Breast epithelium (tissue), 3 donors: ENCODE data around the gene TRIM24.

Source experiments
- POLR2A ChIP-seq: fragments of 450-650 bp; IDR thresholded peaks from one replicate; pipeline ENCODE4 v1.6.1; 2016; ENCODE audit warnings: antibody characterized with exemption, mild to moderate bottlenecking, moderate library complexity
- POLR2AphosphoS5 ChIP-seq, 3 donors: sonication (generic); formaldehyde crosslinking; IDR thresholded peaks; one replicate each; pipeline ENCODE4 v1.6.1; 2017; ENCODE audit warnings: antibody characterized with exemption in 3 of 3
- TF ChIP-seq, protein P1 (sequence below), 3 donors: fragments of 450-650 bp; IDR thresholded peaks; one replicate each; pipeline ENCODE4 v1.5.1; 2016 to 2017; ENCODE audit warnings: antibody characterized with exemption in 3 of 3, mild to moderate bottlenecking in 3 of 3, moderate library complexity in 3 of 3

GRCh38 chr7:138475377-138475776 lies 15.3 kb downstream of the TRIM24 start:
- TF ChIP-seq, protein P1, sequence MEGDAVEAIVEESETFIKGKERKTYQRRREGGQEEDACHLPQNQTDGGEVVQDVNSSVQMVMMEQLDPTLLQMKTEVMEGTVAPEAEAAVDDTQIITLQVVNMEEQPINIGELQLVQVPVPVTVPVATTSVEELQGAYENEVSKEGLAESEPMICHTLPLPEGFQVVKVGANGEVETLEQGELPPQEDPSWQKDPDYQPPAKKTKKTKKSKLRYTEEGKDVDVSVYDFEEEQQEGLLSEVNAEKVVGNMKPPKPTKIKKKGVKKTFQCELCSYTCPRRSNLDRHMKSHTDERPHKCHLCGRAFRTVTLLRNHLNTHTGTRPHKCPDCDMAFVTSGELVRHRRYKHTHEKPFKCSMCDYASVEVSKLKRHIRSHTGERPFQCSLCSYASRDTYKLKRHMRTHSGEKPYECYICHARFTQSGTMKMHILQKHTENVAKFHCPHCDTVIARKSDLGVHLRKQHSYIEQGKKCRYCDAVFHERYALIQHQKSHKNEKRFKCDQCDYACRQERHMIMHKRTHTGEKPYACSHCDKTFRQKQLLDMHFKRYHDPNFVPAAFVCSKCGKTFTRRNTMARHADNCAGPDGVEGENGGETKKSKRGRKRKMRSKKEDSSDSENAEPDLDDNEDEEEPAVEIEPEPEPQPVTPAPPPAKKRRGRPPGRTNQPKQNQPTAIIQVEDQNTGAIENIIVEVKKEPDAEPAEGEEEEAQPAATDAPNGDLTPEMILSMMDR (IDR thresholded peaks at IDR 0.05) = no peak
- TF ChIP-seq POLR2A (no peak), POLR2AphosphoS5 (IDR thresholded peaks at IDR 0.05) (no peak)
